Fibroblast of lung (primary cell): ENCODE results near the gene AOC3.

Experiments
- EZH2 ChIP-seq: IDR thresholded peaks from 2 replicates; pipeline ENCODE4 v1.5.1; 2012; ENCODE audit warnings: low read length, control low read depth, mild to moderate bottlenecking; ENCODE audit errors: missing control alignments
- TF ChIP-seq, protein P1 (sequence below), 2 donors: IDR thresholded peaks in 1 of 2; conservative IDR thresholded peaks in 1 of 2; 1 replicate in 1 of 2; 2 replicates in 1 of 2; pipeline ENCODE4 v1.5.1; 2011 to 2012; ENCODE audit warnings: low read length in 2 of 2, control low read depth in 1 of 2, inconsistent platforms in 1 of 2, low read depth in 1 of 2, mild to moderate bottlenecking in 1 of 2

DNA sequence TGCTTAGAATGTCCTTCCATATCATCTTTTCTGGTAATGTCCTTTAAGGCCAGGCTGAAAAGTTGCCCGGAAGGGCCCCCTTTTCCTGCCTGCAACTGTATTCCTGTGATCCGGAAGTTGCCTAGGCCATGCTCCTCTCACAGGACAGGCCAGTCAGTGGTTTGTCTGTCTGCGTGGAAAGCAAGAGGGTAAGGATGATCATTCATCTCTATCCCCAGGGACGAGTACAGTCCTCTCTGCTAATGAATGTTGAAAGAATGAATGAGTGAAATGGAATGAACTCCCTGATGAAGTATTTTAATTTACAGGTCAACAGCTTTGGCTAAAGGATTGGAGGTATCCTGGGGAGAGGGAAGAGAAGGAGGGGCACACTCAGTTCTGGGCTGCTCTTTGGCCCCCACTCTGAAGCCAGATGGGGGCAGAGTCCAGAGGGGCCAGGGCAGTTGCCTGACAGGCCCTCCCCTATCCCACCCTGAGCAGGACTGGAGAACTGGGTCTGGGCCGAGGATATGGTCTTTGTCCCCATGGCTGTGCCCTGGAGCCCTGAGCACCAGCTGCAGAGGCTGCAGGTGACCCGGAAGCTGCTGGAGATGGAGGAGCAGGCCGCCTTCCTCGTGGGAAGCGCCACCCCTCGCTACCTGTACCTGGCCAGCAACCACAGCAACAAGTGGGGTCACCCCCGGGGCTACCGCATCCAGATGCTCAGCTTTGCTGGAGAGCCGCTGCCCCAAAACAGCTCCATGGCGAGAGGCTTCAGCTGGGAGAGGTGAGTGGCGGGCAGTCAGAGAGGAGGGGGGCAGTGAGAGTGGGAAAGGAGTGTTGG, 3.2 kb downstream of the AOC3 start:
- TF ChIP-seq EZH2 = no peak
- TF ChIP-seq, protein P1, sequence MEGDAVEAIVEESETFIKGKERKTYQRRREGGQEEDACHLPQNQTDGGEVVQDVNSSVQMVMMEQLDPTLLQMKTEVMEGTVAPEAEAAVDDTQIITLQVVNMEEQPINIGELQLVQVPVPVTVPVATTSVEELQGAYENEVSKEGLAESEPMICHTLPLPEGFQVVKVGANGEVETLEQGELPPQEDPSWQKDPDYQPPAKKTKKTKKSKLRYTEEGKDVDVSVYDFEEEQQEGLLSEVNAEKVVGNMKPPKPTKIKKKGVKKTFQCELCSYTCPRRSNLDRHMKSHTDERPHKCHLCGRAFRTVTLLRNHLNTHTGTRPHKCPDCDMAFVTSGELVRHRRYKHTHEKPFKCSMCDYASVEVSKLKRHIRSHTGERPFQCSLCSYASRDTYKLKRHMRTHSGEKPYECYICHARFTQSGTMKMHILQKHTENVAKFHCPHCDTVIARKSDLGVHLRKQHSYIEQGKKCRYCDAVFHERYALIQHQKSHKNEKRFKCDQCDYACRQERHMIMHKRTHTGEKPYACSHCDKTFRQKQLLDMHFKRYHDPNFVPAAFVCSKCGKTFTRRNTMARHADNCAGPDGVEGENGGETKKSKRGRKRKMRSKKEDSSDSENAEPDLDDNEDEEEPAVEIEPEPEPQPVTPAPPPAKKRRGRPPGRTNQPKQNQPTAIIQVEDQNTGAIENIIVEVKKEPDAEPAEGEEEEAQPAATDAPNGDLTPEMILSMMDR (conservative IDR thresholded peaks at IDR 0.05 in 1 of 2, IDR thresholded peaks at IDR 0.05 in 1 of 2; ENCODE audit: low read depth in 1 of 2, low read length in 2 of 2) = no peak
